HL-60 (cell line): Measurements from ENCODE around the gene RAP1GAP2.

ENCODE experiments used
- DNase-seq, 2 experiments: peaks; one replicate each; pipeline ENCODE4 v3.0.0-alpha.2; 2010 to 2020; ENCODE audit warnings: low read depth in 1 of 2, low spot score in 1 of 2
- H3K27ac ChIP-seq: fragments of 250-450 bp; sonication (Bioruptor Pico); replicated peaks from 2 replicates; pipeline ENCODE4 v1.5.1; 2020; ENCODE audit warnings: mild to moderate bottlenecking, moderate library complexity
- H3K27me3 ChIP-seq: fragments of 250-450 bp; sonication (Bioruptor Pico); 2 replicates; pipeline ENCODE4 v1.5.1; 2021; ENCODE audit warnings: mild to moderate bottlenecking, moderate library complexity; ENCODE audit not compliant: insufficient read depth, poor library complexity, severe bottlenecking
- H3K4me3 ChIP-seq: replicated peaks from 2 replicates; pipeline ENCODE4 v1.5.1; 2011; ENCODE audit warnings: mild to moderate bottlenecking, control low read depth, low read length; ENCODE audit not compliant: insufficient read depth
- CTCF ChIP-seq: IDR thresholded peaks from one replicate; pipeline ENCODE4 v1.5.1; 2011; ENCODE audit warnings: low read length, control low read depth, inconsistent platforms; ENCODE audit not compliant: insufficient read depth
- GABPA ChIP-seq: IDR thresholded peaks from 2 replicates; pipeline ENCODE4 v1.6.1; 2012; ENCODE audit warnings: low read depth
- POLR2AphosphoS5 ChIP-seq: IDR thresholded peaks from 2 replicates; pipeline ENCODE4 v1.6.1; 2012; ENCODE audit warnings: low read depth
- REST ChIP-seq: IDR thresholded peaks from 2 replicates; pipeline ENCODE4 v1.6.1; 2012; ENCODE audit warnings: low read depth; ENCODE audit not compliant: insufficient replicate concordance
- SPI1 ChIP-seq: IDR thresholded peaks from 2 replicates; pipeline ENCODE4 v1.6.1; 2012; ENCODE audit warnings: low read depth, mild to moderate bottlenecking, borderline replicate concordance
- long read RNA-seq: library from polyadenylated mRNA; unstranded; transcript quantifications from one replicate; pipeline ENCODE4 v2.0.0, GENCODE V29; 2020

RAP1GAP2 gene
- long read RNA-seq, partial matches to known transcripts, result 3 of 7 reads
- long read RNA-seq, other reads (novel, unspliced or antisense), result 4 of 7 reads

- peak; percentile 86 to 94 for DNase-seq
- peak within 1 kb of the TSS; percentile 78 for H3K27ac ChIP-seq
- peak; percentile 42; the same call in 1 of the 2 replicates for TF ChIP-seq POLR2AphosphoS5
- peak; percentile 9; the same call in 1 of the 2 replicates for TF ChIP-seq SPI1
- TF ChIP-seq REST, result no peak
- no peak for TF ChIP-seq CTCF
- H3K4me3 ChIP-seq, result peak within 1 kb of the TSS; percentile 59
- no peaks in the 10 kb centered on the region for H3K27me3 ChIP-seq
Observed at GRCh38 chr17:2796164-2797125, at the start of gene RAP1GAP2. RAP1GAP2 (plus strand) TSS chr17:2796438; CDS start chr17:2796528, 90 bp downstream.

- DNase-seq, result no peak
- no peak within 1 kb of the TSS for H3K4me3 ChIP-seq
- no peak within 1 kb of the TSS for H3K27ac ChIP-seq
- no peak for TF ChIP-seq REST
- no peak for TF ChIP-seq GABPA
- no peak for TF ChIP-seq CTCF
- no peak for TF ChIP-seq SPI1
- TF ChIP-seq POLR2AphosphoS5, result no peak
- no peaks in the 10 kb centered on the region for H3K27me3 ChIP-seq
Observed at GRCh38 chr17:2749058-2749783, 47.0 kb upstream of the RAP1GAP2 start, which contains the start of gene CCDC92B. CCDC92B (minus strand) TSS chr17:2749652; CDS start chr17:2735145, 14,507 bp downstream.

- H3K27ac ChIP-seq, result no peak overlapping the region
- no peak overlapping the region for H3K4me3 ChIP-seq
- H3K27me3 ChIP-seq, result no peaks in the 10 kb centered on the region
- DNase-seq, result peak; percentile 25 to 31
- TF ChIP-seq GABPA, result no peak
- peak; percentile 96 for TF ChIP-seq REST
Observed at GRCh38 chr17:2749784-2750181, 46.5 kb upstream of the RAP1GAP2 start.
